ENCODE data around the gene NCAM2.

NCAM2 gene

GRCh38 chr21:20994790-20995189 is 3.4 kb upstream of the NCAM2 start:
- TF ChIP-seq FOXM1 (IDR thresholded peaks at IDR 0.05; ENCODE audit: borderline replicate concordance) (no peak), ARNT (IDR thresholded peaks at IDR 0.05) (no peak), TARDBP (IDR thresholded peaks at IDR 0.05) (no peak), LEF1 (IDR thresholded peaks at IDR 0.05; ENCODE audit: borderline replicate concordance) (no peak), SP1 (IDR thresholded peaks at IDR 0.05) (no peak), FOXK2 (IDR thresholded peaks at IDR 0.05) (no peak), SUZ12 (IDR thresholded peaks at IDR 0.05) (no peak), PKNOX1 (IDR thresholded peaks at IDR 0.05) (no peak), NFRKB (IDR thresholded peaks at IDR 0.05) (no peak), ELF4 (IDR thresholded peaks at IDR 0.05) (no peak), FOXA1 (IDR thresholded peaks at IDR 0.05) (no peak), HDGF (IDR thresholded peaks at IDR 0.05; ENCODE audit: borderline replicate concordance) (no peak), ZNF384 (IDR thresholded peaks at IDR 0.05) (no peak), BHLHE40 (IDR thresholded peaks at IDR 0.05; ENCODE audit: borderline replicate concordance) (no peak), CTBP1 (IDR thresholded peaks at IDR 0.05; ENCODE audit: borderline replicate concordance) (no peak), L3MBTL2 (conservative IDR thresholded peaks at IDR 0.05) (no peak)
- ChIA-PET CTCF (no interaction called here), POLR2A (no interaction called here)
- no peak for DNase-seq (ENCODE audit: extremely low spot score)

GRCh38 chr21:20996421-20997310 is 1.5 kb upstream of the NCAM2 start:
- CTCF ChIA-PET, result no interaction called here
- no peak for DNase-seq (ENCODE audit: extremely low spot score)
- TF ChIP-seq FOXK2 (IDR thresholded peaks at IDR 0.05) (no peak), SUZ12 (IDR thresholded peaks at IDR 0.05) (no peak), SP1 (IDR thresholded peaks at IDR 0.05) (no peak), ELF4 (IDR thresholded peaks at IDR 0.05) (no peak), ZNF384 (IDR thresholded peaks at IDR 0.05) (no peak), LEF1 (IDR thresholded peaks at IDR 0.05; ENCODE audit: borderline replicate concordance) (no peak), TARDBP (IDR thresholded peaks at IDR 0.05) (no peak)
- POLR2A ChIA-PET, result no interaction called here

GRCh38 chr21:20997311-20997635 is 936 bp upstream of the NCAM2 start:
- ChIA-PET CTCF (no interaction called here), POLR2A (interaction anchor here (1.0 kb wide), 1 partner anchor 42 kb away, joined by 3 read pairs; no protein-coding TSS in a partner anchor)
- DNase-seq (ENCODE audit: extremely low spot score), result no peak
- TF ChIP-seq ZNF384 (IDR thresholded peaks at IDR 0.05), result no peak
- no peak for TF ChIP-seq SP1 (IDR thresholded peaks at IDR 0.05)
- TF ChIP-seq ARNT (IDR thresholded peaks at IDR 0.05), result no peak
- TF ChIP-seq L3MBTL2 (conservative IDR thresholded peaks at IDR 0.05), result no peak
- TF ChIP-seq FOXK2 (IDR thresholded peaks at IDR 0.05), result no peak
- TF ChIP-seq SUZ12 (IDR thresholded peaks at IDR 0.05), result no peak
- no peak for TF ChIP-seq CTBP1 (IDR thresholded peaks at IDR 0.05; ENCODE audit: borderline replicate concordance)
- no peak for TF ChIP-seq BHLHE40 (IDR thresholded peaks at IDR 0.05; ENCODE audit: borderline replicate concordance)
- TF ChIP-seq FOXM1 (IDR thresholded peaks at IDR 0.05; ENCODE audit: borderline replicate concordance), result no peak
- no peak for TF ChIP-seq TARDBP (IDR thresholded peaks at IDR 0.05)
- no peak for TF ChIP-seq FOXA1 (IDR thresholded peaks at IDR 0.05)
- no peak for TF ChIP-seq LEF1 (IDR thresholded peaks at IDR 0.05; ENCODE audit: borderline replicate concordance)

GRCh38 chr21:20998456-20998789 is 214 bp downstream of the NCAM2 start:
- no peak for DNase-seq (ENCODE audit: extremely low spot score)
- CTCF ChIA-PET, result interaction anchor here (1.2 kb wide), 1 partner anchor 103 kb away, joined by 4 read pairs; no protein-coding TSS in a partner anchor
- POLR2A ChIA-PET, result no interaction called here
- no peak for TF ChIP-seq NFRKB (IDR thresholded peaks at IDR 0.05)
- no peak for TF ChIP-seq SP1 (IDR thresholded peaks at IDR 0.05)
- TF ChIP-seq TARDBP (IDR thresholded peaks at IDR 0.05), result no peak
- TF ChIP-seq ELF4 (IDR thresholded peaks at IDR 0.05), result no peak
- TF ChIP-seq BHLHE40 (IDR thresholded peaks at IDR 0.05; ENCODE audit: borderline replicate concordance), result no peak
- TF ChIP-seq LEF1 (IDR thresholded peaks at IDR 0.05; ENCODE audit: borderline replicate concordance), result no peak
- no peak for TF ChIP-seq FOXA1 (IDR thresholded peaks at IDR 0.05)
- TF ChIP-seq FOXM1 (IDR thresholded peaks at IDR 0.05; ENCODE audit: borderline replicate concordance), result no peak
- TF ChIP-seq L3MBTL2 (conservative IDR thresholded peaks at IDR 0.05), result no peak
- TF ChIP-seq HDGF (IDR thresholded peaks at IDR 0.05; ENCODE audit: borderline replicate concordance), result no peak
- no peak for TF ChIP-seq CTBP1 (IDR thresholded peaks at IDR 0.05; ENCODE audit: borderline replicate concordance)
- no peak for TF ChIP-seq FOXK2 (IDR thresholded peaks at IDR 0.05)
- no peak for TF ChIP-seq SUZ12 (IDR thresholded peaks at IDR 0.05)
- TF ChIP-seq PKNOX1 (IDR thresholded peaks at IDR 0.05), result no peak
- TF ChIP-seq ARNT (IDR thresholded peaks at IDR 0.05), result no peak

DNA sequence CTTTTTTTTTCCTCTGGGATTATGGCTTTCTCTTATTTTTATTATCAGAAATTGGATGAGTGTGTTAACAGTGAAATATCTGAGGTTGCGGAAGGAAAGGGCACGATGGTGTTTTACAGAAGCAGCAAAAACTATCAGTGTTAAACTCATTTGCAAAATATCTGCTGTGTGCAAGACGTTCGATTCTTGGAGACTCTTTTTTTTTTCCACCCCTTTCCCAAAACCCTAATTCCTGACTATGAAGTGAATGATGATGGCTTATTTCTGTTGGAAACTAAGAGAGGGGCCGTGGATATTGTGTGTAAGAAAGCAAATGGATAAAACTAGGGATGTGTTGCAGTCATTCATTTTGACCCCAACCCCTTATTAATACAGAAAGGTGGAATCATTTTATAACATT is 677 bp downstream of the NCAM2 start:
- DNase-seq (ENCODE audit: extremely low spot score), result no peak
- ChIA-PET CTCF (interaction anchor here (1.2 kb wide), 1 partner anchor 103 kb away, joined by 4 read pairs; no protein-coding TSS in a partner anchor), POLR2A (no interaction called here)
- TF ChIP-seq FOXM1 (IDR thresholded peaks at IDR 0.05; ENCODE audit: borderline replicate concordance), result no peak
- no peak for TF ChIP-seq ARNT (IDR thresholded peaks at IDR 0.05)
- no peak for TF ChIP-seq L3MBTL2 (conservative IDR thresholded peaks at IDR 0.05)
- no peak for TF ChIP-seq HDGF (IDR thresholded peaks at IDR 0.05; ENCODE audit: borderline replicate concordance)
- no peak for TF ChIP-seq PKNOX1 (IDR thresholded peaks at IDR 0.05)
- no peak for TF ChIP-seq FOXA1 (IDR thresholded peaks at IDR 0.05)
- TF ChIP-seq NFRKB (IDR thresholded peaks at IDR 0.05), result no peak
- TF ChIP-seq ELF4 (IDR thresholded peaks at IDR 0.05), result no peak
- no peak for TF ChIP-seq ZNF384 (IDR thresholded peaks at IDR 0.05)
- no peak for TF ChIP-seq CTBP1 (IDR thresholded peaks at IDR 0.05; ENCODE audit: borderline replicate concordance)
- TF ChIP-seq BHLHE40 (IDR thresholded peaks at IDR 0.05; ENCODE audit: borderline replicate concordance), result no peak
- no peak for TF ChIP-seq TARDBP (IDR thresholded peaks at IDR 0.05)
- TF ChIP-seq SP1 (IDR thresholded peaks at IDR 0.05), result no peak
- TF ChIP-seq FOXK2 (IDR thresholded peaks at IDR 0.05), result no peak
- TF ChIP-seq LEF1 (IDR thresholded peaks at IDR 0.05; ENCODE audit: borderline replicate concordance), result no peak
- TF ChIP-seq SUZ12 (IDR thresholded peaks at IDR 0.05), result no peak
